ENCODE measurements around the gene RPTOR. TPM values are rescaled to one million over a fixed set of nuclear protein-coding genes. Genes with fewer than 3 reads are reported as not detected.

Gene RPTOR
- total RNA-seq, 2 experiments from 2014 or later: 45.3 to 49.1 TPM

DNA sequence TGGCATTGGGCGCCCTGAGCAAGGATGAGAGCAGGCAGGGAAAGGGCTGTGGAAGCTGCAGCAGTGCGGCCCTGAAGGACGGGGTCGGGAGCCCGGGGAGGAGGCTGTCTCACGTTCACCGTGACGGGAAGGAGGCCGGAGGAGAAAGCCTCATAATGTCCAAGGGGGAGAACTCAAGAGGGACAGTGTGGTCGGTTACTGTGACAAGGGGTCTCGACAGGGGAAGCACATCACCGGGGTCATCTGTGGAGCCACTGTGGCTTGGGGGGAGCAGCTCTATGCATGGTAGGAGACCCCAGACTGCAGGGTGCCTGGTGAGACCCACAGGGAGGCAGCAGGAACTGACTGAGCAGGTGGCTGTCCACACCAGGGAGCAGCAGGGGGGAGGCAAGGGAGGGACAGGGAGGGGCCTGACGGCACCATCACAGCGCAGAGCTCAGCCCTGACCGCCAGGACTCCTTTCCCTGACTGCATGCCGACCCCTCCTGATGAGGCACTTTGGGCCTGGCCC lies 292.4 kb downstream of the RPTOR start:
- Mint-ChIP-seq H3K4me3 (no peak overlapping the region), H3K27me3 (no peaks in the 10 kb centered on the region), H3K9me3 (no peaks in the 10 kb centered on the region), H3K27ac (peak overlapping the region; percentile 1), H3K36me3 (ENCODE audit: low read depth) (peaks cover 13% of the 10 kb centered on the region), H3K4me1 (ENCODE audit: low read depth) (peaks cover 16% of the 10 kb centered on the region)
- intact Hi-C loops (cut with micrococcal nuclease): loop anchor here (10.0 kb wide), 1 partner anchor 58 kb away; no protein-coding TSS in a partner anchor
- POLR2A ChIA-PET: no interaction called here
- TF ChIP-seq, protein P1, sequence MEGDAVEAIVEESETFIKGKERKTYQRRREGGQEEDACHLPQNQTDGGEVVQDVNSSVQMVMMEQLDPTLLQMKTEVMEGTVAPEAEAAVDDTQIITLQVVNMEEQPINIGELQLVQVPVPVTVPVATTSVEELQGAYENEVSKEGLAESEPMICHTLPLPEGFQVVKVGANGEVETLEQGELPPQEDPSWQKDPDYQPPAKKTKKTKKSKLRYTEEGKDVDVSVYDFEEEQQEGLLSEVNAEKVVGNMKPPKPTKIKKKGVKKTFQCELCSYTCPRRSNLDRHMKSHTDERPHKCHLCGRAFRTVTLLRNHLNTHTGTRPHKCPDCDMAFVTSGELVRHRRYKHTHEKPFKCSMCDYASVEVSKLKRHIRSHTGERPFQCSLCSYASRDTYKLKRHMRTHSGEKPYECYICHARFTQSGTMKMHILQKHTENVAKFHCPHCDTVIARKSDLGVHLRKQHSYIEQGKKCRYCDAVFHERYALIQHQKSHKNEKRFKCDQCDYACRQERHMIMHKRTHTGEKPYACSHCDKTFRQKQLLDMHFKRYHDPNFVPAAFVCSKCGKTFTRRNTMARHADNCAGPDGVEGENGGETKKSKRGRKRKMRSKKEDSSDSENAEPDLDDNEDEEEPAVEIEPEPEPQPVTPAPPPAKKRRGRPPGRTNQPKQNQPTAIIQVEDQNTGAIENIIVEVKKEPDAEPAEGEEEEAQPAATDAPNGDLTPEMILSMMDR (IDR thresholded peaks at IDR 0.05): no peak
- DNase-seq (no peak), ATAC-seq (no peak)
- CTCF ChIA-PET: no interaction called here

DNA sequence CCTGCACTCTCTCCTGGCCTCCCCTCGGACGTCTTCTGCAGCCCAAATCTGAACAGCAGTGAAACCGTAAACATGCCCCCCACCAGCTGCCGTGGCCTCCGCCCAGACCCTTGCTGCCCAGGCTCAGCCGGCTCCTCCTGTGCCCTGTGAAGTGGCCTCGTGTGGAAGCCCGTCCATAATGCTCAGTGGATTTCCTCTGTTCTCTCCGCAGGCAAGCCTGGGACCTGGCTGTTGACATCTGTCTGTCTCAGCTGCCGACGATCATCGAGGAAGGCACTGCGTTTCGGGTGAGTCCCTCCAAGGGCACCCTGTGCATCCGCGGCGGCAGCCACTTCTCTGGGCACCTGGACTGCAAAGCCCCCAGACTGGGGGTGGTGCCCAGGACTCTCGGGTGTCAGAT lies 293.1 kb downstream of the RPTOR start:
- ChIA-PET POLR2A (interaction anchor here (0.7 to 0.9 kb wide), 2 partner anchors 52 to 56 kb away, joined by 3 read pairs; no protein-coding TSS in a partner anchor), CTCF (no interaction called here)
- TF ChIP-seq, protein P1 (IDR thresholded peaks at IDR 0.05): no peak
- Mint-ChIP-seq H3K4me1 (ENCODE audit: low read depth) (peaks cover 9% of the 10 kb centered on the region), H3K4me3 (no peak overlapping the region), H3K9me3 (no peaks in the 10 kb centered on the region), H3K36me3 (ENCODE audit: low read depth) (peaks cover 13% of the 10 kb centered on the region), H3K27me3 (no peaks in the 10 kb centered on the region), H3K27ac (peak overlapping the region; percentile 20)
- ATAC-seq: no peak
- intact Hi-C loops (cut with micrococcal nuclease): loop anchor here (10.0 kb wide), 1 partner anchor 57 kb away; no protein-coding TSS in a partner anchor
- no peak for DNase-seq

DNA sequence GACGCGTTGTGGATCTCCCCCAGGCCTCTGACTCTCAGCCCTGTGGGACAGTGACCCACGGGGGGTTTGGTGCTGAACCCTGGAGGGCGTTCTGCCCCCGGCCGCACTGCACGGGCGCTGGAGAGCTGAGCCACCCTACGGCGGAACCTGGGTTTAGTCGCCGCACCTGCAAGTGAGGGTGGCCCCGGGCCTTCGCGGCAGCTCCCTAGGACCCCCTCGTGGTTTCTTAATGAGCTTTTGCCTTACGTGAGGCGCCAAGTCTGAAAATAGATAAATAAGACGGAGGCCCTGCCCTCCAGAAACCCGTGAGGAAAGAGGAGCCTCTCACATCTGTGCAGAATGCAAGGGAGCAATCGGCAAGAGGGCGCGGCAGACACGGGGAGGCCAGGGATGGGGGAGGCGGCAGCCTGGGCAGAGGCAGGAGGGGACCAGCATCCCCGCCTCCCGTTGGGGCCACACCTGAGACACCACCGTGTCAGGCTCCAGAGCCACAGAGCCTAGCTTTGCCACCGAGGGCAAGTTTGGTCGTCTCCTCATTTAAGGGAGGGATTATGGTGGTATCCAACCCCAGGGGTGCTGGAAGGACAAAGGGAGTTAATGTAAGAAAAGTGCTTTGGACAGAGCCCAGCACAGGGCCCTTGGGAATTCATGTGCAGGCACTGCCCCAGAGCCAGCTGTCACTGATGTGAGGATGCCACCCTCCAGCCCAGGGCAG lies 293.8 kb downstream of the RPTOR start:
- DNase-seq (no peak), ATAC-seq (no peak)
- intact Hi-C loops (cut with micrococcal nuclease): loop anchor here (10.0 kb wide), 1 partner anchor 56 kb away; no protein-coding TSS in a partner anchor
- Mint-ChIP-seq H3K27ac (no peak overlapping the region), H3K4me3 (no peak overlapping the region), H3K36me3 (ENCODE audit: low read depth) (peaks cover 13% of the 10 kb centered on the region), H3K9me3 (no peaks in the 10 kb centered on the region), H3K4me1 (ENCODE audit: low read depth) (peaks cover 6% of the 10 kb centered on the region), H3K27me3 (no peaks in the 10 kb centered on the region)
- TF ChIP-seq, protein P1 (IDR thresholded peaks at IDR 0.05): no peak
- POLR2A ChIA-PET: interaction anchor here (0.7 to 1.1 kb wide), 3 partner anchors 51 to 56 kb away, joined by 3 read pairs; no protein-coding TSS in a partner anchor
- CTCF ChIA-PET: no interaction called here

DNA sequence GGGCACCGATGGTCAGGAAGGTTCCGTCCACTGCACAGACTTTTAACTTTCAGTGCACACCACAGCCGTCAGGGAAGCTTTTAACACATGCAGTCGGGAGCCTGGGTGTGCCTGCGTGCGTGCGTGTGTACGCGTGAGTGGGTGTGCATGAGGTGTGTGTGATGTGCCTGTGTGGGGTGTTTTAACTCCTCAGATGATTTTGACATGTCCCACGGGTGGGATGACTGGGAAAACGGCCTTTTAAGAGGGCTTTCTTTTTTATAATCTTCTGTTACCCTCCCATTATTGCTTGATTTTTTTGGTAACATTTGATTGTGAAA lies 294.3 kb downstream of the RPTOR start:
- H3K27ac Mint-ChIP-seq: no peak overlapping the region
- peaks cover 5% of the 10 kb centered on the region for H3K4me1 Mint-ChIP-seq (ENCODE audit: low read depth)
- TF ChIP-seq, protein P1 (IDR thresholded peaks at IDR 0.05): no peak
- H3K4me3 Mint-ChIP-seq: no peak overlapping the region
- no peak for DNase-seq
- H3K36me3 Mint-ChIP-seq (ENCODE audit: low read depth): peaks cover 13% of the 10 kb centered on the region
- no peak for ATAC-seq
- no peaks in the 10 kb centered on the region for H3K9me3 Mint-ChIP-seq
- ChIA-PET POLR2A (interaction anchor here (1.1 kb wide), 1 partner anchor 53 kb away, joined by 3 read pairs; no protein-coding TSS in a partner anchor), CTCF (interaction anchor here (1.4 kb wide), 1 partner anchor 27 kb away, joined by 4 read pairs; no protein-coding TSS in a partner anchor)
- intact Hi-C loops (cut with micrococcal nuclease): loop anchor here (10.0 kb wide), 1 partner anchor 56 kb away; no protein-coding TSS in a partner anchor
- no peaks in the 10 kb centered on the region for H3K27me3 Mint-ChIP-seq

DNA sequence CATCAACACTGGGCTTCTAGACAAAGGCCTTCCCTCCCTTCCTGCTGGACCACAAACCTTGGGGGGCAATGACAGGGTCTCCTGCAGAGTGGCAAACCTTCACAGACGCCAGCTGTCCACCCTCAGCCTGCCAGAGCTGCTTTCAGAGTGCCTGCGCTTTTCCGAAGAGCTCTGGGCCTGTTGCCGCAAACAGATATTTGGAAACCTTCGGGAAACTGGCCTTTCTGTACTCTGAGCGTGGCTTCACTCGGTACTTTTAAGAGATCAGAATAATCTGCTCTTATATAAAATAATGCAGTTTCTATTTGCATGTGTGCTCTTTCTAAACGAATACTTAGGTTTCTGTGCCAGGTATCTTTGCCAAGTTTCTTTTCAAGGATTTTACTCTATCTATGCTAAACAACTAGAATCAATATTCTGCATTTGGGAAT lies 294.9 kb downstream of the RPTOR start:
- Mint-ChIP-seq H3K4me1 (ENCODE audit: low read depth) (no peaks in the 10 kb centered on the region), H3K9me3 (no peaks in the 10 kb centered on the region), H3K4me3 (no peak overlapping the region), H3K27me3 (no peaks in the 10 kb centered on the region), H3K36me3 (ENCODE audit: low read depth) (peaks cover 13% of the 10 kb centered on the region), H3K27ac (no peak overlapping the region)
- DNase-seq (no peak), ATAC-seq (no peak)
- POLR2A ChIA-PET: interaction anchor here (1.1 kb wide), 1 partner anchor 52 kb away, joined by 3 read pairs; no protein-coding TSS in a partner anchor
- intact Hi-C loops (cut with micrococcal nuclease): loop anchor here (10.0 kb wide), 1 partner anchor 55 kb away; no protein-coding TSS in a partner anchor
- TF ChIP-seq, protein P1 (IDR thresholded peaks at IDR 0.05): no peak
- CTCF ChIA-PET: interaction anchor here (1.4 kb wide), 1 partner anchor 26 kb away, joined by 4 read pairs; no protein-coding TSS in a partner anchor

Measured in activated CD8-positive, alpha-beta T cell treated with anti-CD3 and anti-CD28 coated beads for 36 hours (primary cell).